LNCaP clone FGC (cell line): ENCODE results near the gene FEZ2.

ENCODE experiments used
- DNase-seq: peaks from one replicate; pipeline ENCODE4 v3.0.0-alpha.2; 2011; ENCODE audit warnings: low read depth
- H3K4me3 ChIP-seq: 2 replicates; pipeline ENCODE4 v1.5.1; 2011; ENCODE audit warnings: mild to moderate bottlenecking, low read depth, low read length, control low read depth
- CTCF ChIP-seq: IDR thresholded peaks from 2 replicates; pipeline ENCODE4 v1.5.1; 2012; ENCODE audit warnings: mild to moderate bottlenecking; ENCODE audit not compliant: control insufficient read depth, insufficient read depth; ENCODE audit errors: extremely low read depth

The FEZ2 gene

GRCh38 chr2:36535099-36535498 is 62.9 kb downstream of the FEZ2 start:
- no peak for TF ChIP-seq CTCF
- H3K4me3 ChIP-seq, result no peak overlapping the region
- no peak for DNase-seq

GRCh38 chr2:36534275-36534799 is 63.6 kb downstream of the FEZ2 start:
- H3K4me3 ChIP-seq, result no peak overlapping the region
- DNase-seq, result no peak
- no peak for TF ChIP-seq CTCF

GRCh38 chr2:36530983-36531354 is 67.0 kb downstream of the FEZ2 start:
- H3K4me3 ChIP-seq, result no peak overlapping the region
- TF ChIP-seq CTCF, result no peak
- no peak for DNase-seq

- no peak for DNase-seq
- H3K4me3 ChIP-seq, result no peak overlapping the region
- TF ChIP-seq CTCF, result no peak
Observed at GRCh38 chr2:36530178-36530982, 67.6 kb downstream of the FEZ2 start.

GRCh38 chr2:36528766-36529392 is 69.1 kb downstream of the FEZ2 start:
- TF ChIP-seq CTCF, result no peak
- DNase-seq, result no peak
- no peak overlapping the region for H3K4me3 ChIP-seq

GRCh38 chr2:36528274-36528673 is 69.7 kb downstream of the FEZ2 start:
- H3K4me3 ChIP-seq, result no peak overlapping the region
- no peak for DNase-seq
- TF ChIP-seq CTCF, result no peak

- DNase-seq, result no peak
- no peak for TF ChIP-seq CTCF
- H3K4me3 ChIP-seq, result no peak overlapping the region
Observed at GRCh38 chr2:36526226-36526625, 71.7 kb downstream of the FEZ2 start.
